ENCODE data around the gene LSM4. TPM values are rescaled to one million over a fixed set of nuclear protein-coding genes. Genes with fewer than 3 reads are reported as not detected.

The LSM4 gene
- total and polyA plus RNA-seq, 10 of the 15 experiments (the other 5 are each of a cell fraction or from before 2014, with no cell fraction given), result 12.6 to 652 (median 217) TPM

- TF ChIP-seq PKNOX1 (IDR thresholded peaks at IDR 0.05), result peak; percentile 56; the same call in 1 of the 2 replicates
- peak; percentile 95 for TF ChIP-seq HSF1 (IDR thresholded peaks at IDR 0.05; ENCODE audit: low read depth, low read length)
- TF ChIP-seq GABPA (IDR thresholded peaks at IDR 0.05; ENCODE audit: low read depth), result no peak
- peak; percentile 91 for TF ChIP-seq RAD21 (IDR thresholded peaks at IDR 0.05; ENCODE audit: insufficient read depth, low read depth, low read length)
- TF ChIP-seq ZNF592 (IDR thresholded peaks at IDR 0.05), result no peak
- no peak for TF ChIP-seq EGR1 (IDR thresholded peaks at IDR 0.05; ENCODE audit: borderline replicate concordance in 1 of 2, low read depth in 2 of 2, low read length in 2 of 2)
- no peak for TF ChIP-seq POLR2AphosphoS2 (IDR thresholded peaks at IDR 0.05; ENCODE audit: low read depth, low read length)
- TF ChIP-seq JUNB (IDR thresholded peaks at IDR 0.05), result peak; percentile 28
- TF ChIP-seq DPF2 (IDR thresholded peaks at IDR 0.05), result no peak
- no peak for TF ChIP-seq KAT2A (conservative IDR thresholded peaks at IDR 0.05; ENCODE audit: control insufficient read depth, low read depth, low read length)
- TF ChIP-seq NR2C1 (IDR thresholded peaks at IDR 0.05), result no peak
- TF ChIP-seq ETV6 (conservative IDR thresholded peaks at IDR 0.05 in 1 of 2, IDR thresholded peaks at IDR 0.05 in 1 of 2; ENCODE audit: borderline replicate concordance in 1 of 2, low read depth in 1 of 2), result no peak
- no peak for TF ChIP-seq WRNIP1 (IDR thresholded peaks at IDR 0.05; ENCODE audit: borderline replicate concordance, low read depth, low read length)
- TF ChIP-seq SPI1 (IDR thresholded peaks at IDR 0.05; ENCODE audit: borderline replicate concordance, insufficient read depth, low read depth, low read length), result no peak
- peak; percentile 22; the same call in 1 of the 2 replicates for TF ChIP-seq HCFC1 (IDR thresholded peaks at IDR 0.05; ENCODE audit: low read length)
- no peak for TF ChIP-seq MYC (IDR thresholded peaks at IDR 0.05; ENCODE audit: insufficient read depth, insufficient read length, insufficient replicate concordance, low read length, severe bottlenecking)
- TF ChIP-seq RCOR1 (conservative IDR thresholded peaks at IDR 0.05; ENCODE audit: low read depth, low read length), result no peak
- TF ChIP-seq MAX (IDR thresholded peaks at IDR 0.05; ENCODE audit: low read depth, low read length), result no peak; the same call in 1 of the 2 replicates
- no peak for TF ChIP-seq NRF1 (conservative IDR thresholded peaks at IDR 0.05; ENCODE audit: low read depth, low read length)
- TF ChIP-seq ELK1 (IDR thresholded peaks at IDR 0.05; ENCODE audit: low read depth, low read length), result no peak
- TF ChIP-seq KDM1A (IDR thresholded peaks at IDR 0.05; ENCODE audit: borderline replicate concordance), result no peak
- peak; percentile 55 for TF ChIP-seq IKZF1 (conservative IDR thresholded peaks at IDR 0.05)
These were observed 5.6 kb upstream of the LSM4 start (continued) for GRCh38 chr19:18328340-18329034.
